SKM-1 treated with dmso at 0.1 percent for 144 hours (cell line): ENCODE data around the gene GALNT9.
"Not testable (repeated sequence)": the region's sequence is repeated elsewhere in the genome, so short reads cannot be mapped to it uniquely, and the experiment has no call there.

Experiments used
- DNase-seq: peaks from one replicate; lab custom pipeline; 2025; ENCODE audit not compliant: unreplicated experiment; lab: John Stamatoyannopoulos, UW

Gene GALNT9

GRCh38 chr12:132314516-132315233 is 14.7 kb downstream of the GALNT9 start:
- DNase-seq, result no peak

GRCh38 chr12:132314035-132314434 is 15.4 kb downstream of the GALNT9 start:
- no peak for DNase-seq

GRCh38 chr12:132313182-132313581 is 16.2 kb downstream of the GALNT9 start:
- no peak for DNase-seq

GRCh38 chr12:132312516-132312915 is 16.9 kb downstream of the GALNT9 start:
- no peak for DNase-seq

GRCh38 chr12:132311201-132311915 is 18.0 kb downstream of the GALNT9 start:
- no peak for DNase-seq

- no peak for DNase-seq
These were observed 19.0 kb downstream of the GALNT9 start for GRCh38 chr12:132310181-132311040.

GRCh38 chr12:132309596-132310086 is 19.7 kb downstream of the GALNT9 start:
- no peak for DNase-seq

- DNase-seq, result no peak
These were observed 20.4 kb downstream of the GALNT9 start for GRCh38 chr12:132308853-132309595.

GRCh38 chr12:132307976-132308852 is 21.2 kb downstream of the GALNT9 start:
- DNase-seq, result no peak

- no peak for DNase-seq
These were observed 22.6 kb downstream of the GALNT9 start for GRCh38 chr12:132306885-132307191.

GRCh38 chr12:132305991-132306884 is 23.2 kb downstream of the GALNT9 start:
- DNase-seq, result no peak

GRCh38 chr12:132305560-132305966 is 23.8 kb downstream of the GALNT9 start:
- no peak for DNase-seq

GRCh38 chr12:132304866-132305265 is 24.5 kb downstream of the GALNT9 start:
- not testable (repeated sequence) for DNase-seq

- not testable (repeated sequence) for DNase-seq
These were observed 25.5 kb downstream of the GALNT9 start for GRCh38 chr12:132303853-132304373.

- no peak for DNase-seq
These were observed 26.7 kb downstream of the GALNT9 start for GRCh38 chr12:132302466-132303358.

GRCh38 chr12:132300789-132301722 is 28.3 kb downstream of the GALNT9 start:
- DNase-seq, result no peak

GRCh38 chr12:132296063-132296462 is 33.3 kb downstream of the GALNT9 start:
- no peak for DNase-seq
